ENCODE data around the gene CFAP99. TPM values are rescaled to one million over a fixed set of nuclear protein-coding genes. Genes with fewer than 3 reads are reported as not detected.

The CFAP99 gene
- total and polyA plus RNA-seq, 2 donors from 2014 or later = 1.5 to 1.7 TPM

DNA sequence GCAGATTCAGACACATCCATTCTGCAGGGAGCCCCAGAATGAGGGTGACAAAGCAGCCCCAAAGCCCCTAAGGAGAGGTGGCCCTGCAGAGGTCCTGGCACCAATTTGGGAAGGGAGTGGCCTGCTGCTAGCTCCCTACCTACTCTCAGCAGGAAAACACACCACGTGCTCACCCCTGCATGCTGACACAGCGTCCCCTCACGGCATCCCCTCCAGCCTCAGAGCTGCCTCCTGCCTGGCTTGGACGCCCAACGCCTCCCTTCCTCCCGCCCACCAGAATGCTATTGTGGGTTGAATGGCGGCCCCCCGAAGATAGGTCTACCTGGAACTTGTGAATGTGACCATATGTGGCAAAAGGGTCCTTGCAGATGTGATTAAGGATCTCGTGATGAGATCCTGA, 29.1 kb upstream of the CFAP99 start:
- DNase-seq (peak in 2 of 5 donors; percentile 19 to 59), FAIRE-seq (no peak)
- H3K9me3 ChIP-seq (ENCODE audit: control insufficient read depth in 2 of 3, insufficient read depth in 1 of 3, low read length in 3 of 3) = no peaks in the 10 kb centered on the region
- H3K4me3 ChIP-seq (ENCODE audit: low read length in 3 of 3) = no peak overlapping the region
- no peak overlapping the region for H3K9ac ChIP-seq (ENCODE audit: low read length in 3 of 3)
- TF ChIP-seq, protein P1, sequence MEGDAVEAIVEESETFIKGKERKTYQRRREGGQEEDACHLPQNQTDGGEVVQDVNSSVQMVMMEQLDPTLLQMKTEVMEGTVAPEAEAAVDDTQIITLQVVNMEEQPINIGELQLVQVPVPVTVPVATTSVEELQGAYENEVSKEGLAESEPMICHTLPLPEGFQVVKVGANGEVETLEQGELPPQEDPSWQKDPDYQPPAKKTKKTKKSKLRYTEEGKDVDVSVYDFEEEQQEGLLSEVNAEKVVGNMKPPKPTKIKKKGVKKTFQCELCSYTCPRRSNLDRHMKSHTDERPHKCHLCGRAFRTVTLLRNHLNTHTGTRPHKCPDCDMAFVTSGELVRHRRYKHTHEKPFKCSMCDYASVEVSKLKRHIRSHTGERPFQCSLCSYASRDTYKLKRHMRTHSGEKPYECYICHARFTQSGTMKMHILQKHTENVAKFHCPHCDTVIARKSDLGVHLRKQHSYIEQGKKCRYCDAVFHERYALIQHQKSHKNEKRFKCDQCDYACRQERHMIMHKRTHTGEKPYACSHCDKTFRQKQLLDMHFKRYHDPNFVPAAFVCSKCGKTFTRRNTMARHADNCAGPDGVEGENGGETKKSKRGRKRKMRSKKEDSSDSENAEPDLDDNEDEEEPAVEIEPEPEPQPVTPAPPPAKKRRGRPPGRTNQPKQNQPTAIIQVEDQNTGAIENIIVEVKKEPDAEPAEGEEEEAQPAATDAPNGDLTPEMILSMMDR (IDR thresholded peaks at IDR 0.05; ENCODE audit: borderline replicate concordance, extremely low read depth, insufficient read depth) = no peak
- no peaks in the 10 kb centered on the region for H3K36me3 ChIP-seq (ENCODE audit: control insufficient read depth in 2 of 3, insufficient read depth in 3 of 3, low read length in 3 of 3)
- no peak overlapping the region for H3K27ac ChIP-seq (ENCODE audit: low read depth in 2 of 2, low read length in 2 of 2)
- peaks cover 0 to 8% (median 0%) of the 10 kb centered on the region in 3 donors for H3K4me1 ChIP-seq (ENCODE audit: control insufficient read depth in 2 of 3, insufficient read depth in 2 of 3, low read depth in 1 of 3, low read length in 3 of 3)
- no peaks in the 10 kb centered on the region for H3K27me3 ChIP-seq (ENCODE audit: control insufficient read depth, insufficient read depth, low read length)
- intact Hi-C loops (cut with DNase I) = no loop called here

DNA sequence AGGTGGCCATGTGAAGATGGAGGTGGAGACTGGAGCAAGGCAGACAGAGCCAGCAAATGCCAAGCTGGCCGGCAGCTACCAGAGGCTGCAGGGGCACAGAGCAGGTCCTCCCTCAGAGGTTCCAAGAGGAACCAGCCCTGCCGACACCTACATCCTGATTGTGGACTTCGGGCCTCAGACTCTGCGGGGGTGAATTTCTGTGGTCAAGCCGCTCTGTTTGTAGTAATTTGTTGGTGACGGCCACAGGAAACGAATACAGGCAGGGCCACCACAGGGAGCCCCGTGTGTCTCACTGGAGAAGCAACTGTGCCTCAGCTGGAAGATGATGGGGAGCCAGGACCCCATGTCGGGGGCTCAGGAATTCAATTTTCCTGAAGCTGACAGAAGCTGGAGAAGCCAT, 28.6 kb upstream of the CFAP99 start:
- peaks cover 0 to 8% (median 0%) of the 10 kb centered on the region in 3 donors for H3K4me1 ChIP-seq (ENCODE audit: control insufficient read depth in 2 of 3, insufficient read depth in 2 of 3, low read depth in 1 of 3, low read length in 3 of 3)
- intact Hi-C loops (cut with DNase I) = no loop called here
- no peaks in the 10 kb centered on the region for H3K9me3 ChIP-seq (ENCODE audit: control insufficient read depth in 2 of 3, insufficient read depth in 1 of 3, low read length in 3 of 3)
- no peak overlapping the region for H3K9ac ChIP-seq (ENCODE audit: low read length in 3 of 3)
- H3K27ac ChIP-seq (ENCODE audit: low read depth in 2 of 2, low read length in 2 of 2) = no peak overlapping the region
- DNase-seq (no peak), FAIRE-seq (no peak)
- TF ChIP-seq, protein P1 (IDR thresholded peaks at IDR 0.05; ENCODE audit: borderline replicate concordance, extremely low read depth, insufficient read depth) = no peak
- H3K4me3 ChIP-seq (ENCODE audit: low read length in 3 of 3) = no peak overlapping the region
- H3K36me3 ChIP-seq (ENCODE audit: control insufficient read depth in 2 of 3, insufficient read depth in 3 of 3, low read length in 3 of 3) = no peaks in the 10 kb centered on the region
- H3K27me3 ChIP-seq (ENCODE audit: control insufficient read depth, insufficient read depth, low read length) = no peaks in the 10 kb centered on the region

DNA sequence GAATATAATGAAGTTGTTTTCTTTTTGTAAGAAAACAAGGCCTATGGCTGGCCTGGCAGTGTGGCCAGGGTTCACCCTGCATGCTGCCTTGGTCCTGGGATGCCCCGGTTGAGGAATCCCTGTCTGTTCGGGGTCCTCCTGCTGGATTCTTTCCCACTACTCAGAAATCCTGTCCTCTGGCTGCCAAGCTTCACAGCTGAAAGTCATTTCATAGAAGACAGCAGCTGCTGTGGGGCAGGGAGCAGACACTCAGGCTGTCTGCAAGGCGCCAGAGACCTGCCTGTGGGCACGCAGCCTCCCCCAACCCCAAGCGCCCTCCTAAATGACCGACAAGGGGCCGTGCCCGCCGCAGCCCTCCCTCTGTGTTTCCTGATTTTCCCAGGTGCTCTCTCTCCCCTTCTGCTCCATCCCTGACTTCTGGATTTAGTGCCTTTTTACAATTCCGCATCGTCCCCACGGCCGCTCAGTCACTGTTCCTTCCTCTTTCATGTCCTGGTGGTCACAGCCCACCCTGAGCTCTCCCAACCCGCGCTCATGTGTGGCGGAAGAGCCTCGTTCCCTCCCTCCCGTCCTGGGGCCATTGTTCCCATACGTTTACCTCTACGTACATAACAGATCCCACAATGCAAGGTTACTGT, 27.9 kb upstream of the CFAP99 start:
- no peak for FAIRE-seq
- no peaks in the 10 kb centered on the region for H3K27me3 ChIP-seq (ENCODE audit: control insufficient read depth, insufficient read depth, low read length)
- peak in 3 of 5 donors; percentile 58 to 65 (median 62) for DNase-seq
- intact Hi-C loops (cut with DNase I) = no loop called here
- H3K9ac ChIP-seq (ENCODE audit: low read length in 3 of 3) = no peak overlapping the region
- H3K36me3 ChIP-seq (ENCODE audit: control insufficient read depth in 2 of 3, insufficient read depth in 3 of 3, low read length in 3 of 3) = no peaks in the 10 kb centered on the region
- TF ChIP-seq, protein P1 (IDR thresholded peaks at IDR 0.05; ENCODE audit: borderline replicate concordance, extremely low read depth, insufficient read depth) = no peak
- H3K27ac ChIP-seq (ENCODE audit: low read depth in 2 of 2, low read length in 2 of 2) = no peak overlapping the region
- H3K9me3 ChIP-seq (ENCODE audit: control insufficient read depth in 2 of 3, insufficient read depth in 1 of 3, low read length in 3 of 3) = no peaks in the 10 kb centered on the region
- H3K4me3 ChIP-seq (ENCODE audit: low read length in 3 of 3) = no peak overlapping the region
- peaks cover 0 to 8% (median 0%) of the 10 kb centered on the region in 3 donors for H3K4me1 ChIP-seq (ENCODE audit: control insufficient read depth in 2 of 3, insufficient read depth in 2 of 3, low read depth in 1 of 3, low read length in 3 of 3)
